Limb (tissue), 2 donors: ENCODE results near the gene PPP1R1B.

Experiments
- DNase-seq, 2 donors: peaks; one replicate each; pipeline ENCODE4 v3.0.0-alpha.2; 2016; ENCODE audit errors: extremely low spot score in 2 of 2

Gene PPP1R1B

DNA sequence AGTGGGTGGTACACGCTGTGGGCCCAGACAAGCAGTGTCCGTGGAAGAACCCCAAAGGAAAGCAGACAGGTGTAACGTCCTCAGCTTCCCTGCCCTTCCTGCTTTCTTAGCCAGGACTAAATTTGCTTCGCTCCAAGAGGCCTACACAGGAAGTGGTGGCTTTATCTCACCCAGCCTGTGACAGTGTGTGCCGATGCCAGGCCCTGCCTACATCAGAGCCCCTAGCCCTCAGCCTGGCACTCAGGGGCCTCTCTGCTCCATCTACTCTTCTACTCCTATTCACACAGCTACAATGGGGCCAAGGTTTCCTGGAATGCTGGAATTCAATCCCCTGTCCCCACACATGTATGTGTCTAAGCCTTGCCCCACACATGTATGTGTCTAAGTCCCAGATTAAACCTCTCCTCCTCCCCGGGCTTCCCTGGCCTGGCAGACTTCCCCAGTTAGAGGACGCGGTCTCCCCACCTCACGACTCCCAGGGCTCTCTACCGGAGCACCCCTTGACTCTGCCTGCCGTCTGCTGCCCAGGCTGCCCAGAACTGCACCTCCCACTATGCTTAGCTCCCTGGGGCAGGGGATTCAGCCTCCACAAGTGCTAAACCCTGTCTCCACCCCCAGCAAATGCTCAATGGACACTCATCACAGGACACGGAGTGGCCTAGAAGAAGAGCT, 52.9 kb downstream of the PPP1R1B start:
- DNase-seq: no peak

DNA sequence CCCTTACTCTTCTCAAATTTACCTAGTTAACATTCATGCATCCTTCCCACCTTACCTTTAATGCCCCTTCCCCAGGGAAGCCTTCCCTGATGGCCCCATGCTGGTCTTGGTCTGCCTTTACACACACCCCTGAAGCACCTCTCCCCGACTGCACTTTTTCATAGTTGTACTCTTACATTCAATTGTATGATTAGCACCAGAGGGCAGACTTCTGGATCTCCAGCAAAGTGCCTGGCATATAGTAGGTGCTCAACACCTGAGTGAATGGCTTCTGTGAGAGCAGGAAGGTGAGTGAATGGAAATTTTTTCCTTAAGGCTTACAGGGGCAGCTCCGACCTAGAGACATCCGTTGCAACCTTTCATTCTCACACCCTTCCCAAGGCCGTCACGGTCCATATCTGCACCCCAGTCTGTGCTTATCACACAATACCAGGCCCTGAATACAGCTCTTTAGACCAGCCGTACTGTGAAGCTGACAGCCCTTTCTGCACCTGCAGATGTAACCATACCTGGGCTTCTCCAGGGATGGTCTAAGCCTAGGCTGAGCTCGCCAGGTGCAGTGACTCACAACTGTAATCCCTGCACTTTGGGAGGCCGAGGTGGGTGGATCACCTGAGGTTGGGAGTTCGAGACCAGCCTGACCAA, 56.7 kb downstream of the PPP1R1B start:
- no peak for DNase-seq

DNA sequence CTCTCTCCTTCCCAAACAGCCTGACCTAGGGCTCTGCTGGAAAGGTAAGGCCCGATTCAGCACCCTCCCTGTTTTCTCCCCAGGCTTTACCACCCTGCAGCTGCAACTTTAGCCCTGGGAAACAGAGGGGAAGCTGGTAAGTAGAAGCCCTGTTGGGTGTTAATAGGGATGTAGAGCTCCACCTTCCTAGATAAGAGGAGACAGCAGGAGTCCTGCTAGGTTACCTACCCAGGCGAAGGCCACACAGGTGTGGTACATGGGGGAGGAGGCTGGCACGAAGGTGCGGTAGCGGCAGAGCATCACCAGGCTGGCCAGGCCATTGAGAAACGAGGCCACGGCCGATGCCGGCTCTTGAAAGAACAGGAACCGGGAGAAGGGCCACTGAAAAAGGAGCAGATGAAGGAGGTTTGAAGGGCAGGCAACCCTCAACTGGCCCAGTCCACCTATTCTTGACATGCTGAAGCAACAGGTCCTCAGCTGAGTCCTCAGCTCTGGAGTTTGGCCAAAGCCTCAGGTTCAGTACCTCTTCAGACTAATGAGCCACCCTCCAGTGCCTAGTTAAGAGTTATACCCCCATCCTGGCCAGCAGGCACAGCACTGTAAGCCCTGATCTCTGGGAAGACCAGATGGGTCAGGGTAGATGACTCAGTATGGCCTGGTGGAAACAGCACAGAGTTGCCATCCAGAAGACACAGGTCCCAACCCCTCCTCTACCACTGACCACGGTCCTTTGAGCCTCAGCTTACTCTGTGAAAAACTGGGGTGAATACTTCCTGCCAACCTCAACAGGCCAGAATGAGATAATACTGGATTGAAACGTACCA, 57.8 kb downstream of the PPP1R1B start:
- no peak for DNase-seq
